ENCODE results near the gene RBM14.
A peak's percentile ranks its signal among the peaks of the same experiment; 100 is the strongest.

RBM14 gene

GRCh38 chr11:66592457-66593302 is 23.8 kb upstream of the RBM14 start, which contains the start of the genes CCDC87 and CCS:
Gene CCDC87, minus strand, starts transcription at chr11:66593063. Its CDS starts 48 bp downstream, at chr11:66593015.
Gene CCS, plus strand, starts transcription at chr11:66593185. Its CDS starts 77 bp downstream, at chr11:66593262.
- Histone ChIP-seq H3K36me3 (replicated peaks; ENCODE audit: insufficient read depth, low read length) (no peaks in the 10 kb centered on the region), H3K27me3 (replicated peaks; ENCODE audit: insufficient read depth, low read length) (peaks cover 15% of the 10 kb centered on the region; the same call in 1 of the 2 replicates), H3K4me1 (ENCODE audit: low read length) (peaks cover 3% of the 10 kb centered on the region; the same call in 1 of the 2 replicates), H3K9me2 (replicated peaks; ENCODE audit: insufficient read depth, low read length) (no peaks in the 10 kb centered on the region), H3F3A (ENCODE audit: insufficient read depth, low read length) (no peaks in the 10 kb centered on the region), H2AFZ (ENCODE audit: low read length) (peak within 1 kb of the TSS; percentile 95), H3K4me2 (ENCODE audit: low read depth, low read length) (peak within 1 kb of the TSS; percentile 92), H3K79me2 (ENCODE audit: low read length) (peaks cover 8% of the 10 kb centered on the region; the same call in 1 of the 2 replicates), H3K27ac (ENCODE audit: low read length) (no peak within 1 kb of the TSS), H3K4me3 (ENCODE audit: low read length) (peak within 1 kb of the TSS; percentile 82), H4K20me1 (ENCODE audit: insufficient read depth, low read length) (no peaks in the 10 kb centered on the region), H3K9me3 (replicated peaks; ENCODE audit: insufficient read depth, low read length) (no peaks in the 10 kb centered on the region), H3K9ac (ENCODE audit: low read length) (peak within 1 kb of the TSS; percentile 74)
- peak; percentile 97 for DNase-seq
- TF ChIP-seq CTCF (IDR thresholded peaks at IDR 0.05; ENCODE audit: low read length) (peak; percentile 61), EZH2 (optimal IDR thresholded peaks at IDR 0.05; ENCODE audit: low read depth, low read length) (no peak)

- Histone ChIP-seq H3K4me3 (ENCODE audit: low read length) (peak overlapping the region; percentile 82), H3F3A (ENCODE audit: insufficient read depth, low read length) (no peaks in the 10 kb centered on the region), H3K9ac (ENCODE audit: low read length) (peak overlapping the region; percentile 74), H3K27ac (ENCODE audit: low read length) (no peak overlapping the region), H3K4me1 (ENCODE audit: low read length) (peaks cover 3% of the 10 kb centered on the region; the same call in 1 of the 2 replicates), H3K9me2 (replicated peaks; ENCODE audit: insufficient read depth, low read length) (no peaks in the 10 kb centered on the region), H3K27me3 (replicated peaks; ENCODE audit: insufficient read depth, low read length) (peaks cover 15% of the 10 kb centered on the region; the same call in 1 of the 2 replicates), H3K79me2 (ENCODE audit: low read length) (peaks cover 8% of the 10 kb centered on the region; the same call in 1 of the 2 replicates), H4K20me1 (ENCODE audit: insufficient read depth, low read length) (no peaks in the 10 kb centered on the region), H3K36me3 (replicated peaks; ENCODE audit: insufficient read depth, low read length) (no peaks in the 10 kb centered on the region), H3K4me2 (ENCODE audit: low read depth, low read length) (peak overlapping the region; percentile 92), H2AFZ (ENCODE audit: low read length) (peak overlapping the region; percentile 95), H3K9me3 (replicated peaks; ENCODE audit: insufficient read depth, low read length) (no peaks in the 10 kb centered on the region)
- no peak for DNase-seq
- no peak for TF ChIP-seq CTCF (IDR thresholded peaks at IDR 0.05; ENCODE audit: low read length)
- TF ChIP-seq EZH2 (optimal IDR thresholded peaks at IDR 0.05; ENCODE audit: low read depth, low read length) = no peak
- TF ChIP-seq EZH2phosphoT487 (IDR thresholded peaks at IDR 0.05; ENCODE audit: low read length) = no peak
Measured at GRCh38 chr11:66593303-66593635, 23.2 kb upstream of the RBM14 start.

- peak overlapping the region; percentile 74; the same call in 1 of the 2 replicates for H3K9ac ChIP-seq (ENCODE audit: low read length)
- H3K4me2 ChIP-seq (ENCODE audit: low read depth, low read length) = peak overlapping the region; percentile 92
- H3K4me3 ChIP-seq (ENCODE audit: low read length) = peak overlapping the region; percentile 82
- peaks cover 15% of the 10 kb centered on the region; the same call in 1 of the 2 replicates for H3K27me3 ChIP-seq (replicated peaks; ENCODE audit: insufficient read depth, low read length)
- H3K9me2 ChIP-seq (replicated peaks; ENCODE audit: insufficient read depth, low read length) = no peaks in the 10 kb centered on the region
- peaks cover 3% of the 10 kb centered on the region; the same call in 1 of the 2 replicates for H3K4me1 ChIP-seq (ENCODE audit: low read length)
- no peaks in the 10 kb centered on the region for H3K9me3 ChIP-seq (replicated peaks; ENCODE audit: insufficient read depth, low read length)
- TF ChIP-seq EZH2phosphoT487 (IDR thresholded peaks at IDR 0.05; ENCODE audit: low read length) (no peak), EZH2 (optimal IDR thresholded peaks at IDR 0.05; ENCODE audit: low read depth, low read length) (no peak), CTCF (IDR thresholded peaks at IDR 0.05; ENCODE audit: low read length) (no peak)
- no peaks in the 10 kb centered on the region for H4K20me1 ChIP-seq (ENCODE audit: insufficient read depth, low read length)
- H3F3A ChIP-seq (ENCODE audit: insufficient read depth, low read length) = no peaks in the 10 kb centered on the region
- peaks cover 8% of the 10 kb centered on the region; the same call in 1 of the 2 replicates for H3K79me2 ChIP-seq (ENCODE audit: low read length)
- DNase-seq = no peak
- no peak overlapping the region for H3K27ac ChIP-seq (ENCODE audit: low read length)
- H3K36me3 ChIP-seq (replicated peaks; ENCODE audit: insufficient read depth, low read length) = no peaks in the 10 kb centered on the region
- H2AFZ ChIP-seq (ENCODE audit: low read length) = peak overlapping the region; percentile 95
Measured at GRCh38 chr11:66593650-66594049, 22.8 kb upstream of the RBM14 start.
